HG03097 (cell line): Measurements from ENCODE around the gene TNS2.
A peak's percentile ranks its signal among the peaks of the same experiment; 100 is the strongest.

ENCODE experiments used
- ATAC-seq: cut with Tn5 transposase; IDR thresholded peaks from one replicate; pipeline ENCODE4 v1.9.1; 2021; ENCODE audit not compliant: unreplicated experiment, low FRiP score

The TNS2 gene

GRCh38 chr12:53067993-53068770 is 18.3 kb downstream of the TNS2 start:
- ATAC-seq, result no peak

- ATAC-seq, result no peak
Observed at GRCh38 chr12:53068811-53069585, 19.1 kb downstream of the TNS2 start.

GRCh38 chr12:53069621-53070410 is 20.0 kb downstream of the TNS2 start:
- no peak for ATAC-seq

- no peak for ATAC-seq
Observed at GRCh38 chr12:53070877-53071492, 21.1 kb downstream of the TNS2 start.

GRCh38 chr12:53071591-53072551 is 22.0 kb downstream of the TNS2 start:
- no peak for ATAC-seq

GRCh38 chr12:53073881-53074280 is 24.0 kb downstream of the TNS2 start:
- ATAC-seq, result no peak

GRCh38 chr12:53074283-53074998 is 24.6 kb downstream of the TNS2 start:
- ATAC-seq, result no peak

GRCh38 chr12:53074999-53075370 is 25.1 kb downstream of the TNS2 start:
- no peak for ATAC-seq

- ATAC-seq, result no peak
Observed at GRCh38 chr12:53076461-53076860, 26.6 kb downstream of the TNS2 start.

- no peak for ATAC-seq
Observed at GRCh38 chr12:53077030-53077429, 27.2 kb downstream of the TNS2 start.

GRCh38 chr12:53078425-53079225 is 28.8 kb downstream of the TNS2 start:
- ATAC-seq, result peak; percentile 14

GRCh38 chr12:53079226-53080117 is 29.6 kb downstream of the TNS2 start, which contains the start of gene SPRYD3:
Gene SPRYD3, minus strand, starts transcription at chr12:53079390. Its CDS starts 57 bp downstream, at chr12:53079333.
- ATAC-seq, result peak; percentile 96

- no peak for ATAC-seq
Observed at GRCh38 chr12:53082637-53083175, 32.8 kb downstream of the TNS2 start.

- no peak for ATAC-seq
Observed at GRCh38 chr12:53086361-53086760, 36.5 kb downstream of the TNS2 start.

- ATAC-seq, result no peak
Observed at GRCh38 chr12:53090105-53090504, 40.2 kb downstream of the TNS2 start.

GRCh38 chr12:53090554-53090953 is 40.7 kb downstream of the TNS2 start:
- no peak for ATAC-seq

GRCh38 chr12:53091756-53092155 is 41.9 kb downstream of the TNS2 start:
- no peak for ATAC-seq
